Fibroblast of pulmonary artery (primary cell): Measurements from ENCODE around the gene UBE2J2.

Experiments
- DNase-seq: peaks from one replicate; pipeline ENCODE4 v3.0.0-alpha.2; 2010; ENCODE audit warnings: low read depth
- H3K4me3 ChIP-seq: replicated peaks from 2 replicates; pipeline ENCODE4 v1.5.1; 2011; ENCODE audit warnings: low read depth, mild to moderate bottlenecking, control low read depth, low read length, moderate library complexity
- TF ChIP-seq, protein P1 (sequence below): IDR thresholded peaks from 2 replicates; pipeline ENCODE4 v1.5.1; 2011; ENCODE audit warnings: mild to moderate bottlenecking, control low read depth, low read length, inconsistent platforms; ENCODE audit errors: missing control alignments

Gene UBE2J2

DNA sequence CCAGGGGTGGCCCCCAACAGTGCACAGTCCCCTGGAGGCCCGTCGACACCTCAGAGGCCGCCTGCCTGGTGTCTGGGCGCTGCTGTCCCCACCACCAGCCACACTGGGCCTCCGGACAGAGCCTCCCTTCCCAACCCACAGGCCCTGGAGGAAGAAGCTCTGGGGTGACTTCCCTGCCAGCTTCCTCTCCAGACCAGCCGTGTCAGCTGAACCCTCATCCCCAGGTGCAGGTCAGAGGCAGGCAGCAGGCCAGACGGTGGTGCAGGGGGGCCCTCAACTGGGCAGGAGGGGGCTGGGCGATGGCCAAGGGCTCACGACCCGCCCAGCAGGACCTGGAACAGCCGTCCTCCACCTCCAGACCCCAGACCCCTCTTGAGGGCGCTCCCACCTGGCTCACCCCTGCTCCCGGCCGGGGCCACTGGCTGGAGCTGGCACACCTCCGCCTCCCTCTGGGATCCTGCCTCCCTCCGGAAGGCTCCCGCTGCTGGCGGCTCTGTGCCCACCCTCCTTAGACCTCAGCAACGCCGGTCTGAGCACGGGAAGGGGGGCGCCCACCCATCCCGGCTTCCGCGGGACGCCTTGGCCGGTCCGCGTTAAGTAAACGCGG lies 67.8 kb downstream of the UBE2J2 start:
- no peak overlapping the region for H3K4me3 ChIP-seq
- TF ChIP-seq, protein P1, sequence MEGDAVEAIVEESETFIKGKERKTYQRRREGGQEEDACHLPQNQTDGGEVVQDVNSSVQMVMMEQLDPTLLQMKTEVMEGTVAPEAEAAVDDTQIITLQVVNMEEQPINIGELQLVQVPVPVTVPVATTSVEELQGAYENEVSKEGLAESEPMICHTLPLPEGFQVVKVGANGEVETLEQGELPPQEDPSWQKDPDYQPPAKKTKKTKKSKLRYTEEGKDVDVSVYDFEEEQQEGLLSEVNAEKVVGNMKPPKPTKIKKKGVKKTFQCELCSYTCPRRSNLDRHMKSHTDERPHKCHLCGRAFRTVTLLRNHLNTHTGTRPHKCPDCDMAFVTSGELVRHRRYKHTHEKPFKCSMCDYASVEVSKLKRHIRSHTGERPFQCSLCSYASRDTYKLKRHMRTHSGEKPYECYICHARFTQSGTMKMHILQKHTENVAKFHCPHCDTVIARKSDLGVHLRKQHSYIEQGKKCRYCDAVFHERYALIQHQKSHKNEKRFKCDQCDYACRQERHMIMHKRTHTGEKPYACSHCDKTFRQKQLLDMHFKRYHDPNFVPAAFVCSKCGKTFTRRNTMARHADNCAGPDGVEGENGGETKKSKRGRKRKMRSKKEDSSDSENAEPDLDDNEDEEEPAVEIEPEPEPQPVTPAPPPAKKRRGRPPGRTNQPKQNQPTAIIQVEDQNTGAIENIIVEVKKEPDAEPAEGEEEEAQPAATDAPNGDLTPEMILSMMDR: no peak
- DNase-seq: no peak

DNA sequence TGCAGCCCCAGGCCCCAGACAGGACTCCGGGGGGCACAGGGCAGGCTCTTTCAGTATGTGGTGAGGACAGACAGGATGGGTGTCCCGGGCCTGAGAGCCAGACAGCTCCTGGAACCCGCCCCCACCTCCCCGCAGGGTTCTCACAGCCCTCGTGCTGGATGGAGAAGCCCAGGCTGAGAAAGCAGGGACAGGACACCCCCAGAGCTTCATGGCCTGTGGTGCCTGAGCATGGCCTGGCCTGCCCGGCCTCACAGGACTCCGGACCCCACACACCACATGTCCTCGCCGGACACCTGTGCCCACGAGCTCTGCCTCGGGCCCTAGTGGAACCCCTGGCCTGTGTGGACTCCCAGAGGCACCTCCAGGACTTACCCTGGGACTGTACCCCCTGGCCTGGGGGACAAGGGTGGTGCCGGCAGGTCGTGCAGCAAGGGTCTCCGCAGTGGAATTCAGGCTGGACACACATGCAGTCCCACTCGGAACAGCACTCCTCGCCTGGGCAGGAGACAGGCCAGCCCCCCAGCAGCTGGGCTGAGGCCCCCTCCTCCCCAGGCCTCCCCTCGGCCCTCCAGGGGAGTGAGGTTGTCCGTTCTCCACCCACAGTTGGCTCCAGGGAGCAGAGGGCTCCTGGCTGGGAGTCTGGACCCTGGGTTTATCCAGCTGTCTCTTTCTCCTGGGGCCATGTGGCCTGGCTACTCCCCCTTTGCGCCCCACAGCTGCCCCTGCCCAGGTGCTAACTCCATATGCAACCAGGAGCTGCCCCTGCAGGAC lies 68.5 kb downstream of the UBE2J2 start:
- H3K4me3 ChIP-seq: no peak overlapping the region
- TF ChIP-seq, protein P1: no peak
- no peak for DNase-seq

DNA sequence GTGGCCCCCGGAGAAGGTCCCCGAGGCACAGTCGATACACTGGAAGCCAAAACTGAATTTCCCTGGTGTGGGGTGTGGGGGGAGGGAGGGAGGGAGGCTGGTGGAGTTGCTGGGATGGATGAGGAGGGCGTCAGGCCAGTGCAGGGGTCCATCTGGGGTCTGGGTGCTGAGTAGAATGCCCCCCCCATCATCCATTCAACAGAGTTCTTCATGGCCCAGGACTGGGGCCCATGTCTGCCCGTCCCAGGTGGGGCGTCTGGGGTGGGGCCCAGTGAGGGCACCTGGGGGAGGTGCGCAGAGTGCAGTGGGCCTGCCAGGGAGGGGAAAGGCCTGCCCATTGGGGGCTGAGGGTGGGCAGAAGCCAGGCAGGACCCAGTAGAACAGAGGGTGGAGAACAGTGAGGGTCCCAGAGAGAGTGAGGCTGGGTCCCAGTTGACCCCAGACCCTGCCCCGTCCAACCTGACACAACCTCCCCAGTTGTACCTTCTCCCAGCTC lies 69.2 kb downstream of the UBE2J2 start:
- TF ChIP-seq, protein P1: no peak
- DNase-seq: no peak
- H3K4me3 ChIP-seq: no peak overlapping the region
